GM18511 (cell line): ENCODE measurements around the gene KCNS1.

ENCODE experiments used
- ATAC-seq: cut with Tn5 transposase; IDR thresholded peaks from one replicate; pipeline ENCODE4 v1.9.1; 2021; ENCODE audit warnings: mild to moderate bottlenecking, moderate library complexity; ENCODE audit not compliant: unreplicated experiment

Gene KCNS1

DNA sequence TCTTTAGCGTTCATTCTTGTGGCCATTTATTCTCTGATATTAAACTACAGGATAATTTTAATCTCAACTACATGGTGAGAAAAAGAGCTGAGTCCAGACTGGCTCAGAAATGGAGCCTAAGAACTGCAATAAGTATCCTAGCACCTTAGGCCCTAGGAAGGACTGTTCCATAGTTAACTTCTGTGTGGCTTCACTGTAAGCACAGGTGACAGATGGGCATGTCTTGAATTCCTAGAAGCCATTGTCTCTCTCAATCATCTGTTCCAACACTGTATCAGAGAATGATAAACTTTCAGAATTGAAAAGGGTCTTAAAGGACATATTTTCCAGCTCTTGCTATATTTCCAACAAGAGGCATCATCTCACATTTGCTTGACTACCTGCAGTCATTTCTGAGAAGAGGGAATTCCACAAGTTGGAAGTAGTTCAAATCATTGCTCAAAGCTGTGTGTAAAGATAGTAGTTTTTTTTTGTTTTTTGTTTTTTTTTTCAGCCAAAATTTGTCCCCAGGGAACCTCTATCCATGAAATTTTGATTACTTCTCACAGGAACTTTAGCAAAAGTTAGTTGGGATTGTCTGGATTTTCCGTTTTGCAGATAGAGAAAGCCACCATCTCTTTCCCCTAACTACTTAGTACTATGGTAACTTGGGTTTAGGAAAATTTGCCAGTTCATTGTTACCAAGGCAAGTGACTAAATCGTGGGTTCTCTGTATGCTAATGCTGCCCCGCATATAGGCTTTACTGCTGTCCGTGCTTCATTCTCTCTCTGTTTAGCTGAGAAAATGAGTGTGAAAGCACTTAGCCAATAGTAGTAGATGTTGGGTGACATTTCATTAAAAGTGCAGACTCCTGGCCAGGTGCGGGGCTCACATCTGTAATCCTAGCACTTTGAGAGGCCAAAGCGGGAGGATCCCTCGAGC is 47.2 kb downstream of the KCNS1 start:
- no peak for ATAC-seq

DNA sequence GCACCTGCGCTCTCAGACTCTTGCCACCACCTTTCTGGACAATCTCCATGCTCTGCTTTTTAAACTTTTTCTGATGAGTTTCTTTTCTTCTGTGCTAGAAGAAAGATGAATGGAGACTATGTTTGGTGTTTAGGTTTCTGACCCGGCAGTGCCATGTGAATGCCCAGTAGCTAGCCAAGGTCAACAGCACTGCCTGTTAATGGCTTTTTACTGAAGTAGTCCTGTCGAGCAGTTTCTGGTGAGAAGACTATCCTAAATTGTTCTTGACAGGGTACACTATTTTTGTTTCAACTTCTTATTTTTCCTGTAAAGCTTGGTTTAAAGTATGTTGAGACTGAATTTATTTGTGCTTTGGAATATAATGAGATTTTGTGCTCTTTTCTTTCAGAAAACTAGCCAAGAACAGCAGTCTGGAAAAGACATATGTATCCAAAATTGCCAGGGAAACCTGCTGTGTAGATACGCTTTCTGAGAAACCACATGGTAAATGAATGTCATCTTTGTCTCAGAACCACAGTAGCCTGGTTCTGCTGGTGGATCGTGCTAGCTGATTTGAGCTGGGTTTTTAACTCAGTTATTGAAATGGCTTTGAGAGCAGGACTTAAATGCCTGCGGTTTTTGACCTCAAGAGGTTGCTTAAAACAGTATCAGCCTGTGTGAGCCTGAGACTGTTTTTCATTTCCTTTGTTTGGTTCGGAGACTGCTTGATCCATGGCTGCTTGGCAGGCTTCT is 48.1 kb downstream of the KCNS1 start:
- ATAC-seq: no peak

DNA sequence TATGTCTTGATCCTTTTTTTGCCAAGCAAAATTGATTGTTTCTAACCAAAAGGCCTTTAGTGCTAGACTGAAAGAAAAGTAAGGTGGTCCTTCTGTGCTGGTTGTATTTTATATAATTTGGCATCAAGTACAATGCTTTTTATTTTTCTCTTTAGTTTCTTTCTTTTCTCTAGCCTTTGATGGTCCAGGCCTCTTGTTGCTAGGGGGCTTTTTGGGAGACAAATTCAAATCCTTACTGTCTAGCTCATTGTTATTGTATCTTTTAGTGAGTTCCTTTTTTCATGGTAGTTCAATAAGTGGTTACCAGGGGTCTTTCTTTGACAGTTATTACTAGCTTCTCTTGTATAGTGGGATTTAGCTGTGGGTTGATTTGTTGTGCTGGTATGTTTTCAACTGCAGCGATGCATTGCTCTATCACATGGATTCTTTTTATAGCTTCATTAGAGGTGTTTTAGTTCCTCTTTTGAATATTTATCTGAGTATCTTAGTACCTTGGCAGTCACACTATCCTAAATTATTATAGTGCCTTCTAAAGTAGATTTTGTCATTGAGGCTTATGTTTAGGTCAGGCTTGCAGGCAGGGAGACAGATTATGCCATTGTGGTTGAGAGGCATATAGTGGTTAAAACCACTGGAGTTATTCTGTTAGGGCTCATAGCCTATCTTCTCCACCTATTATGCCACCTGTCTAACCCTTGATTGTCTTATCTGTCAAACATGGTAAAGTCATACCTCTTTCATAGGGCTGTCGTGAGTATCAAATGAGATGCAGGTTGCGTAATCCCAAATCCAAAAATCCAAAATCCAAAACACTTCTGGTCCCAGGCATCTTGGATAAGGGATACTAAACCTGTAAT is 49.5 kb downstream of the KCNS1 start:
- peak; percentile 52 for ATAC-seq

DNA sequence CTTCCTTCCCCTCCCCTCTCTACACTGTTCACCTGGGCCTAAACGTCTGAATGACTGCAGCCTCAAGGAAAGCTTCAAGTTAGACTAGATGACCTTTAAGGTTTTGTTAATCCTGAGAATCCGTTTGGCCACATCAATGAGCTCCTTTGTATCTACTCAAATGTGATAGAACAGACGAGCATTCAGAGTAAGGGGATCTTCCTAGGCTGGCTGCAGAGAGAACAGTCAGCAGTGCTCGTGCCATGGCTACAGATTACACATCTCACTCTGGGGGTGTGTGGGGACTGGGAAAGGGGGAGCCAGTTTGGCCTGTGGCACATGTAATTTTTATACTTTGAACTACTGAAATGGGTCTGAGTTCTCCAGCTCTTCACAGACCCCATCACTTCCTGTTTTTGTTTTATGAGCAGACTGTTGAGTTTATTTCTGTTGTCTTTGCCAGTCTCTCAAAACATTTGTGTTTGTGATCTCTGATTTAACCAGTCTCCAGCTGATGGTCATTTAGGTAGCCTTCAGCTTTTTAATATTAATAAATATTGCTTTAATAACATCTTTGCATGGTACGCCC is 50.9 kb downstream of the KCNS1 start:
- no peak for ATAC-seq

DNA sequence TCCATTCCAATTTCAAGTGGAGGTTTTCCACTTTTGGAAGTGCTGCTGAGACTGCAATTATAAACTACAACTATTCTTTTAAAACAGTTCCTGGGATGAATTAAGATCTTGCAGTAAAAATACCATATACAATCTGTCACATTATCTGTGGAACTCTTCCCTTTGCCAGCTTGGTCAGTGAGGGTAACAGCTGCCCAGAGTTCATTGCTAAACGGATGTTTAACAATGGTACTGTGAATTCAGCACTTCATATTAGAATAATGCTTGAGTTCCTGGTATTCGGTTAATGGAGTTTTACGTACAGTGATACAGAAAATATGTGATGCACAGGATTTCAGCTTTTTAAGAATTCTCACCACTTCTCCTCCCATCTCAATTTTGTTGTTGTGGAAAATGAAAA is 51.5 kb downstream of the KCNS1 start:
- ATAC-seq: no peak

DNA sequence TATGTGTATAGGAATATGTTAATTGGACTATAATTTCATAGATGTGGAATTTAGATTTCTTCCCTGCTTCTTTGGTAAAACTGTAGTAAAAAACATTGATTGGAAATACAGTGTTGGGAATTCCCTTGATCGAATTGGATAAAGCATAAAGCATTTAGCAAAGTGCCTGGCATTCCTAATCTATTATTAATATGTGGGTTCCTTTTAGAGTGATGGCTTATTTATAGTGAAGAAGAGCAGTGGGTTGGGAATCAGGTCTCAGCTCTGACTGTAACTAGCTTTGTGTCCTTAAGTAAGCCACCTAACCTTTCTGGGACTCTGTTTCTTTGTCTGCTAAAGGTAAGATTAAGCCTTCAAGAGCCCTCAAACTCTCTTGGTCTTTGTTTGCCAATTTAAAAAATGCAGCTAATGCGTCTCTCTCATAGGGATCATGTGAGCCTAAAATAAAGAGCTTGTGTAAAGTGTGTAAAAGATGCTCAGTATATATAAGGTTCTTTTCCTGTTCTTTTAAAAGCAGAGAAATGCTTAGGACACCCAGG is 53.3 kb downstream of the KCNS1 start:
- no peak for ATAC-seq

DNA sequence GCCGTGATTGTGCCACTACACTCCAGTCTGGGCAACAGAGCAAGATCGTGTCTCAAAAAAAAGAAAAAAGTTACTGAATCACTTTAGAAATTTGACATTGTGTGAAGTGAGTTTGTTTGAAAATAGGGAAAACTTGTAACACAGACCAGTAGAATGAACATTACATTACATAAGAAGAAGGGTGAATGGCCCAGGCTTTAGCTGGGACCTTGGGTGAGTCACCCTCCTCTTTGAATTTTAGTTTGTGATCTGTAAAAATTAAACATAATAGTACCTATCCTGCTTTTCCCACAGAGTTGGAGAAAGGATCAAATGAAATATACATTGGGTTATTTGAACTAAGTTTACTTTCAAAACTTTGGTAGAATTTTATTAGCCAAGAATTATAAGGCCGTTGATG is 56.3 kb downstream of the KCNS1 start:
- no peak for ATAC-seq

DNA sequence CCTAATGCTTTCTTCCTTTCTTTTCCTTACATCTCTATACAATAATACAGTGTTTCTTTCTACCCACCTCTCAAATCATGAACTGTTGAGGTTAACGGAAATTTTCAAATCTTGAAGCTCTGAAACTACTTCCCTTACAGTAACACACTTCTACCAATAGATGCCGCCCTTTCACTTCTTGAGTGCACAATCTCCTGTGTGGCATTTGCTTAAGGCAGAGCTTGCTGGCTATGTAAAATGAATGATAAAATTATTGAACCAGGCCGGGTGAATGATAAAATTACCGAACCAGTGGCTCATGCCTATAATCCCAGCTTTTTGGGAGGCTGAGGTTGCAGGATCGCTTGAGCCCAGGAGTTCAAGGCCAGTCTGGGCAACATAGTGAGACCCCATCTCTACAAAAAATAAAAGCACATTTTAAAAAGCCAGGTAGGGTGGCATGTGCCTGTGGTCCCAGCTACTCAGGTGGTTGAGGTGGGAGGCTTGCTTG is 56.8 kb downstream of the KCNS1 start:
- ATAC-seq: no peak

DNA sequence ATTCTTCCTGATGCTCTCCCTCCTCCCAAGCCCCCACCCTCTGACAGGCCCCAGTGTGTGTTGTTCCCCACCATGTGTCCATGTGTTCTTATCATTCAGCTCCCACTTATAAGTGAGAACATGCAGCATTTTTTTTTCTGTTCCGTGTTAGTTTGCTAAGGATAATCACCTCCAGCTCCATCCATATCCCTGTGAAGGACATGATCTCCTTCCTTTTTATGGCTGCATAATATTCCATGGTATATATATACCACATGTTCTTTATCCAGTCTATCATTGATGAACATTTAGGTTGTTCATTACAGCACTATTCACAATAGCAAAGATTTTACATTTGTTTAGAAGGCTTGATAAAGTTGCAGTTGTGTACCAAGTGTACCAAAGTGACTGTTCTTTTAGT is 57.9 kb downstream of the KCNS1 start:
- no peak for ATAC-seq
